Upper lobe of left lung (tissue), 6 donors: ENCODE measurements around the gene FIBP. TPM values are rescaled to one million over a fixed set of nuclear protein-coding genes. Genes with fewer than 3 reads are reported as not detected.

Experiments
- ATAC-seq, 2 donors: fragments of 200-7000 bp; cut with Tn5 transposase; one replicate each; pipeline ENCODE4 v1.9.1; 2022; ENCODE audit warnings: mild to moderate bottlenecking in 2 of 2, moderate library complexity in 2 of 2; ENCODE audit not compliant: low FRiP score in 2 of 2
- DNase-seq, 2 donors: peaks; one replicate each; pipeline ENCODE4 v3.0.0-alpha.2; 2019 to 2020
- H3K27ac ChIP-seq, 4 donors: fragments of 200-600 bp; sonication (generic); one replicate each; pipeline ENCODE4 v1.5.1; 2016 to 2019
- H3K27me3 ChIP-seq, 4 donors: fragments of 200-600 bp; sonication (generic); one replicate each; pipeline ENCODE4 v1.5.1; 2017 to 2019
- H3K36me3 ChIP-seq, 4 donors: fragments of 200-600 bp; sonication (generic); one replicate each; pipeline ENCODE4 v1.5.1; 2016 to 2019
- H3K4me1 ChIP-seq, 4 donors: fragments of 200-600 bp; sonication (generic); one replicate each; pipeline ENCODE4 v1.5.1; 2018 to 2019
- H3K4me3 ChIP-seq, 4 donors: fragments of 200-600 bp; sonication (generic); one replicate each; pipeline ENCODE4 v1.5.1; 2017 to 2019; ENCODE audit warnings: mild to moderate bottlenecking in 2 of 4, moderate library complexity in 1 of 4
- H3K9me3 ChIP-seq, 4 donors: fragments of 200-600 bp; sonication (generic); one replicate each; pipeline ENCODE4 v1.5.1; 2018 to 2019
- EP300 ChIP-seq, 4 donors: sonication (generic); formaldehyde crosslinking; IDR thresholded peaks; one replicate each; pipeline ENCODE4 v1.5.1; 2017; ENCODE audit warnings: antibody characterized with exemption in 4 of 4, control low read depth in 2 of 4
- POLR2A ChIP-seq, 4 donors: fragments of 450-650 bp; IDR thresholded peaks; one replicate each; pipeline ENCODE4 v1.5.1; 2016 to 2017; ENCODE audit warnings: antibody characterized with exemption in 4 of 4, mild to moderate bottlenecking in 2 of 4
- POLR2AphosphoS5 ChIP-seq, 2 donors: sonication (generic); formaldehyde crosslinking; IDR thresholded peaks; one replicate each; pipeline ENCODE4 v1.5.1; 2017; ENCODE audit warnings: antibody characterized with exemption in 2 of 2
- WGBS, 2 donors: methylation state at CpG; one replicate each; pipeline ENCODE4 v1.1.5; 2017 to 2018; 5-methylcytosine and 5-hydroxymethylcytosine counted together
- total RNA-seq, 6 donors: library from RNA; depleted of rRNA in 4 of 6; stranded (reverse); fragments of >200 nt in 4 of 6; gene quantifications; one replicate each; pipeline versions ENCODE4 v1.1.0 to v1.2.1, GENCODE V29; 2016 to 2021
- TF ChIP-seq, protein P1 (sequence below), 6 experiments: fragments of 450-650 bp in 4 of 6; fragments of 200-600 bp in 2 of 6; sonication (generic) in 2 of 6; IDR thresholded peaks; one replicate each; pipeline ENCODE4 v1.5.1; 2016 to 2019; ENCODE audit warnings: antibody characterized with exemption in 6 of 6
- donor health status: DM: no; HTN: no; CAD: no; lungs with moderate emphysema.
- donor health status: DM: no; HTN: yes; CAD: no; lungs with severe emphysema.

Gene FIBP
- total RNA-seq, 6 donors from 2014 or later = 46.8 to 77.7 (median 57.0) TPM

DNA sequence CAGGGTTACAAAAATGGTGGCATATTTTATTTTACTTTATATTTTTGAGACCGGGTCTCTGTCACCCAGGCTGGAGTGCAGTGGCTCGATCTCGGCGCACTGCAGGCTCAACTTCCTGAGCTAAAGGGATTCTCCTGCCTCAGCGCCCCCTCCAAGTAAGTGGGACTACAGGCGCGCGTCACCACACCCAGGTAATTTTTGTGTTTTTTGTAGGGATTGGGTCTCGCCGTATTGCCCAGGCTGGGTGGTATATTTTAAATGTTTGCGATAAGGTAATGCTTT lies 12.6 kb upstream of the FIBP start:
- H3K4me3 ChIP-seq = peak overlapping the region in 3 of 4 donors; percentile 62 to 69 (median 66)
- 71 to 77% methylated on average over 11 of the region's 11 CpGs for WGBS, 2 donors
- DNase-seq = no peak
- TF ChIP-seq POLR2A (IDR thresholded peaks at IDR 0.05) = no peak
- TF ChIP-seq, protein P1, sequence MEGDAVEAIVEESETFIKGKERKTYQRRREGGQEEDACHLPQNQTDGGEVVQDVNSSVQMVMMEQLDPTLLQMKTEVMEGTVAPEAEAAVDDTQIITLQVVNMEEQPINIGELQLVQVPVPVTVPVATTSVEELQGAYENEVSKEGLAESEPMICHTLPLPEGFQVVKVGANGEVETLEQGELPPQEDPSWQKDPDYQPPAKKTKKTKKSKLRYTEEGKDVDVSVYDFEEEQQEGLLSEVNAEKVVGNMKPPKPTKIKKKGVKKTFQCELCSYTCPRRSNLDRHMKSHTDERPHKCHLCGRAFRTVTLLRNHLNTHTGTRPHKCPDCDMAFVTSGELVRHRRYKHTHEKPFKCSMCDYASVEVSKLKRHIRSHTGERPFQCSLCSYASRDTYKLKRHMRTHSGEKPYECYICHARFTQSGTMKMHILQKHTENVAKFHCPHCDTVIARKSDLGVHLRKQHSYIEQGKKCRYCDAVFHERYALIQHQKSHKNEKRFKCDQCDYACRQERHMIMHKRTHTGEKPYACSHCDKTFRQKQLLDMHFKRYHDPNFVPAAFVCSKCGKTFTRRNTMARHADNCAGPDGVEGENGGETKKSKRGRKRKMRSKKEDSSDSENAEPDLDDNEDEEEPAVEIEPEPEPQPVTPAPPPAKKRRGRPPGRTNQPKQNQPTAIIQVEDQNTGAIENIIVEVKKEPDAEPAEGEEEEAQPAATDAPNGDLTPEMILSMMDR (IDR thresholded peaks at IDR 0.05) = no peak
- H3K27me3 ChIP-seq = peaks cover 0 to 3% (median 0%) of the 10 kb centered on the region in 4 donors
- peak overlapping the region in 3 of 4 donors; percentile 50 to 84 (median 70) for H3K27ac ChIP-seq
- H3K9me3 ChIP-seq = no peaks in the 10 kb centered on the region
- H3K36me3 ChIP-seq = no peaks in the 10 kb centered on the region
- no peak for ATAC-seq
- H3K4me1 ChIP-seq = peaks cover 15 to 22% (median 18%) of the 10 kb centered on the region in 4 donors

DNA sequence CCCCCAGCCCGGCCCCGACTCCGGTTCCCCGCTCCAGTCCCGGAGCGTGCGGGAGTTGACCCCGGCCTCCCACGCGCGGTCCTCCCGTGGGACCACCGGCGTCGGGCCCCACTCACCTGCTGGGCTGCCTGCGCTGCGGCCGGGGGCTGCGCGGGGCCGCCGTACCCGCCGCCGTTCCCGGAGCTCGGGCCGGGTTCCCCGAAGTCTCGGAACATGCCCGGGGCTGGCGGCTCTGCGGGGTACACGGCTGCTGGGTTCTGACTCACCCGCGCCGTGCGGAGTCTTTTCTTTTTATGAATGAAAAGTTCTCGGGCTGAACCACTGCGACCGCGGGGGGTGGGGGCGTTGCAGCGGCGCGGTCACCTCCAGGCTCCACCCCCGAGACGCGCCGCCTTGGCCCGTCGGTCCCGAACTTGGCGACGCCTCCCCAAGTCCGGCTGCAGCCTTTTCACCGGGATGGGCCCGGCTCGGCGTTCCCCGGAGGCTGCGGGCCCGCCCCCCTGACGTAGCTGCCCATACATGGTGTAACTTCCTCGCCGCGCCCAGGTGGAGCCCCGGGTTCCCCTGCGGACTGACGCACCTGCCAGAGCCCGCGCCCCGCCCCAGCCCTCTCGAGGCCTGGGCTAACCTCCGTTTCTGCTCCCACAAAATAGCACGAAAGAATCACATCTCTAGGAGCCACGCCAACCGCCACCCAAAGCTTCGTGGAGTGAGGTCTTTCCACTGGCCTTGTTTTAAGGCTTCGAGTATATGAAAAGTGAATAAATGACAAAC lies 12.0 kb upstream of the FIBP start, which contains the start of gene FOSL1:
TSS of gene FOSL1 (minus strand) at position 264 of the 774 bp plus-strand sequence. CDS start at position 215, 49 bp downstream.
- peak in 1 of 4 donors; percentile 10 for TF ChIP-seq EP300 (IDR thresholded peaks at IDR 0.05)
- TF ChIP-seq, protein P1 (IDR thresholded peaks at IDR 0.05) = peak in 1 of 6 experiments; percentile 9
- peak in 3 of 4 donors; percentile 64 to 81 (median 73) for TF ChIP-seq POLR2A (IDR thresholded peaks at IDR 0.05)
- TF ChIP-seq POLR2AphosphoS5 (IDR thresholded peaks at IDR 0.05) = peak; percentile 52 to 72
- Histone ChIP-seq H3K9me3 (no peaks in the 10 kb centered on the region), H3K4me3 (peak within 1 kb of the TSS; percentile 62 to 75 (median 68)), H3K4me1 (peaks cover 15 to 22% (median 18%) of the 10 kb centered on the region in 4 donors), H3K27me3 (peaks cover 0 to 3% (median 0%) of the 10 kb centered on the region in 4 donors), H3K27ac (peak within 1 kb of the TSS; percentile 70 to 84 (median 77)), H3K36me3 (no peaks in the 10 kb centered on the region)
- WGBS, 2 donors = 5 to 7% methylated on average over 16 to 46 of the region's 80 CpGs
- DNase-seq (peak; percentile 97), ATAC-seq (peak; percentile 91 to 95)

DNA sequence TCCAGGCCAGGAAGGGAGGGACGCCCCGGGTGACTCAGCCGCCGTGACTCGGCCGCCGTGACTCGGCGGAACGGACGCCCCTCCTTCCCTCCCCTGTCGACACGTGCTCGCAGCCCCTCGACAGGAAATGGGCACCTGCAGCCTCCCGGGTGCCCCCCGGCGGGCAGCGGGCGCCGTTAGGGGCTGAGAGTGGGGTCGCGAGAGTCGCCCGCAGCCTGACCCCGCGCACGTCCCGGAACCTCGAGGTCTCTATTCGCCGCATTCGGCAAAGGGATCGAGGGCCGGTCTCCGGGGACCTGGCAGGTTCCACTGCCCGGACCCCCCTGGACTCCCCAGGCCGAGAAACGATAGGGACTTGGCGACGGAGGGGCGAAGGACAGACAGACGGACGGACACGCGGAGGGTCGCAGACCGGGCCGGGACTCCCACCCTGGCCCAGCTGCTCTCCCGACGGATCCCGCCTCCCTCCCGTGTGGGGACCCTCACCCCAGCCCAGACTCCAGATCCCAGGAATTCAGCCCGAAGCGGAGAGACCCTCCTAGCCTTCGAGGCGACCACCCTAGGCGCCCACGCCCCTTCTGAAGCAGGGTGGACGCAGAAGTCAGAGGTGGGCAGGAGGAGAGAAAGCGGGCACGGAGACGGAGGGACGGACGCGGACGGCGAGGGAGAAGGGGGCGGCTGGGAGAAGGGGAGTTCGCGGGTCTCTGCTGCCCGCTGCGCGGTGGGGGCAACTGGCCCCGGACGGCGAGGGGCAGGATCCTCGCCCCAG lies 11.3 kb upstream of the FIBP start:
- ATAC-seq (peak; percentile 56 to 86), DNase-seq (peak; percentile 78 to 92)
- WGBS, 2 donors = 3 to 4% methylated on average over 29 to 35 of the region's 78 CpGs
- H3K9me3 ChIP-seq = no peaks in the 10 kb centered on the region
- TF ChIP-seq POLR2AphosphoS5 (IDR thresholded peaks at IDR 0.05) = peak in 1 of 2 donors; percentile 58
- TF ChIP-seq, protein P1 (IDR thresholded peaks at IDR 0.05) = peak in 1 of 6 experiments; percentile 3
- TF ChIP-seq EP300 (IDR thresholded peaks at IDR 0.05) = no peak
- peak overlapping the region; percentile 62 to 75 (median 68) for H3K4me3 ChIP-seq
- no peaks in the 10 kb centered on the region for H3K36me3 ChIP-seq
- peaks cover 17 to 22% (median 19%) of the 10 kb centered on the region in 4 donors for H3K4me1 ChIP-seq
- H3K27ac ChIP-seq = peak overlapping the region; percentile 70 to 84 (median 77)
- H3K27me3 ChIP-seq = peaks cover 0 to 3% (median 0%) of the 10 kb centered on the region in 4 donors

DNA sequence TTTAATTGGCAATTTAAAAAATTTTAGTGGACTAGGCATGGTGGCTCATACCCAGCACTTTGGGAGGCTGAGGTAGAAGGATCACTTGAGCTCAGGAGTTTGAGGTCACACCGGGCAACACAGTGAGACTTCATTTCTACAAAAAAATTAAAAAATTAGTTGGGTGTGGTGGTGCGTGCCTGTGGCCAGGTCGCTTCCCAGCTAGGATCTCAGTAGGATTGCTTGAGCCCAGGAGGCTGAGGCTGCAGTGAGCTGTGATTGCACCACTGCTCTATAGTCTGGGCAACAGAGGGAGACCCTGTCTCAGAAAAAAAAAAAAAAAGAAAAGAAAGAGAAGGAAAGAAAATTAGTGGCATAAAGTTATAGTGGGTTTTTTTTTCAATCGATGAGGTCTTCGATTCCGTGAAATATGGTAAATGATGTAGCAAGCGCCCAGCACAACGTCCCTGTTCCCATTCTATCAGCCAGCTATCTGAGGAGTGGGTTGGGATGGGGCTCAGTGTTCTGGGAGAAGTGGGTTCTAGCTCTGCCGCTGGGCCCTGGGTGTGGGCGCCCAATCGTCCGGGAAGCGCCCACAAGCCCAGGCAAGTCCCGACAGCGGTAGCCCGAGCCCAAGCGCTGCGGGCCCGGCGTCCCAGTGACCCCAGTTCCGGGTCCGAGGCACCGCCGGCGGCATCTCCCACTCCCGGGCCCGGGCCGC lies 10.5 kb upstream of the FIBP start:
- peak overlapping the region; percentile 28 to 84 (median 56) for H3K27ac ChIP-seq
- peaks cover 0 to 3% (median 0%) of the 10 kb centered on the region in 4 donors for H3K27me3 ChIP-seq
- DNase-seq = no peak
- no peak for ATAC-seq
- WGBS, 2 donors = 26 to 65% methylated on average over 9 to 23 of the region's 28 CpGs
- no peaks in the 10 kb centered on the region for H3K9me3 ChIP-seq
- peak overlapping the region; percentile 62 to 75 (median 68) for H3K4me3 ChIP-seq
- no peak for TF ChIP-seq EP300 (IDR thresholded peaks at IDR 0.05)
- TF ChIP-seq, protein P1 (IDR thresholded peaks at IDR 0.05) = peak in 1 of 6 experiments; percentile 1
- TF ChIP-seq POLR2AphosphoS5 (IDR thresholded peaks at IDR 0.05) = no peak
- peak in 2 of 4 donors; percentile 25 to 48 for TF ChIP-seq POLR2A (IDR thresholded peaks at IDR 0.05)
- H3K36me3 ChIP-seq = no peaks in the 10 kb centered on the region
- H3K4me1 ChIP-seq = peaks cover 24 to 30% (median 25%) of the 10 kb centered on the region in 4 donors
